Epithelial cell of esophagus (primary cell): ENCODE data around the gene CCDC77.

ENCODE experiments used
- DNase-seq: peaks from one replicate; pipeline ENCODE4 v3.0.0; 2010; ENCODE audit warnings: low read depth
- H3K4me3 ChIP-seq: 2 replicates; pipeline ENCODE4 v1.5.1; 2011; ENCODE audit warnings: mild to moderate bottlenecking, low read length, control low read depth
- CTCF ChIP-seq: IDR thresholded peaks from 2 replicates; pipeline ENCODE4 v1.5.1; 2011; ENCODE audit warnings: low read depth, mild to moderate bottlenecking, low read length, control low read depth, inconsistent platforms; ENCODE audit not compliant: insufficient read depth; ENCODE audit errors: missing control alignments

CCDC77 gene

GRCh38 chr12:388012-388411, 13.4 kb upstream of the CCDC77 start:
- DNase-seq, result no peak
- no peak for TF ChIP-seq CTCF
- peak overlapping the region; percentile 96 for H3K4me3 ChIP-seq

- peak overlapping the region; percentile 96 for H3K4me3 ChIP-seq
- peak; percentile 33 for DNase-seq
- TF ChIP-seq CTCF, result no peak
These were observed 12.8 kb upstream of the CCDC77 start for GRCh38 chr12:388541-389141.

GRCh38 chr12:389142-390096, 12.0 kb upstream of the CCDC77 start, which contains the start of gene KDM5A:
Gene KDM5A (minus strand): TSS chr12:389320. CDS start chr12:389091, 229 bp downstream.
- peak within 1 kb of the TSS; percentile 96 for H3K4me3 ChIP-seq
- TF ChIP-seq CTCF, result no peak
- DNase-seq, result peak; percentile 93

- H3K4me3 ChIP-seq, result peak overlapping the region; percentile 94
- no peak for TF ChIP-seq CTCF
- DNase-seq, result no peak
These were observed 616 bp upstream of the CCDC77 start for GRCh38 chr12:400828-401227.

- peak; percentile 52 for TF ChIP-seq CTCF
- peak overlapping the region; percentile 94 for H3K4me3 ChIP-seq
- DNase-seq, result peak; percentile 53
These were observed 565 bp downstream of the CCDC77 start for GRCh38 chr12:402029-402389.

- no peak overlapping the region for H3K4me3 ChIP-seq
- no peak for DNase-seq
- TF ChIP-seq CTCF, result no peak
These were observed 13.4 kb downstream of the CCDC77 start for GRCh38 chr12:414859-415258.
